Peyer's patch (tissue), 4 donors: ENCODE measurements around the gene GPR55.

ENCODE experiments used
- POLR2A ChIP-seq, 2 donors: fragments of 450-650 bp; IDR thresholded peaks; one replicate each; pipeline ENCODE4 v1.5.1; 2017; ENCODE audit warnings: antibody characterized with exemption in 2 of 2, mild to moderate bottlenecking in 2 of 2, moderate library complexity in 2 of 2
- TF ChIP-seq, protein P1 (sequence below), 6 experiments: fragments of 450-650 bp in 4 of 6; fragments of 200-600 bp in 2 of 6; sonication (generic) in 1 of 6; IDR thresholded peaks; one replicate each; pipeline ENCODE4 v1.5.1; 2017 to 2019; ENCODE audit warnings: antibody characterized with exemption in 6 of 6, mild to moderate bottlenecking in 3 of 6, moderate library complexity in 1 of 6

DNA sequence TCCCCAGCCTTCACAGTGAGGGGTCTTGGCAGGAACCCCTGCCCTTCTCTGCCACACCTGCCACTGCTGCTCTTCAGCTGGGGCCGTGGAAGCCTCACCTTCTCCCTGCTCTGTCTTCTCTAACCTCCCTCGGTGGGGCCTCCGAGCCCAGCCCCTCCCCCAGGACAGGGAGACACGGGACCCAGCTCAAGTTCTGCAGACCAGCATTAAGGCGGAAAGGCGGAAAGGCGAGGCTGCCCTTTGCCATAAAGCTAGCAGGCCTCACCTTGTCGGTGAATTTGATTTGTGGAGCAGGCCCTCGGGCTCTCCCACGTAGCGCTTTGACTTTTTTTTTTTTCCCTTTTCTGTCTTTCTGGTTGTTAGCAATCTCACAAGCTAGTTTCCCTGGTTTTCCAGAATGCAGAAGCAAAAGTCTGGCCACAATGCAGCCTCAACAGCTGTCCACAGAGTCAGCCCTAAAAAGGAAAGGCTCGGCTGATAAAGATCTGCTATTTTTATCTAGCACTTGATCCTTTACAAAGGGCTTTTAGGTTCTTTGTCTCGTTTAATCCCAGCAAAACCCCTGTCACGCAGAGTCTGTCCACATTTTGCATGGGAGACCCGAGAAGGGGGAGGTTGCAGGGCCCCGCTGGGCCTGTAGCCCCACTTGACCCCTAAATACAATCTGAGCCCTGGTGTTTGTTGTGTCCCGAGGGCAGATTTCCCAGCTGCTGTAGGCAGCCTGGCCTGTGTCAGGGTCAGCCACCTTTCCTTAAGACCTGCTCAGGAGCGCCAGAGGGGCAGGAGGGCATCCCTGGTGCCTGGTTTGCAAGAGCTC is 54.3 kb downstream of the GPR55 start:
- TF ChIP-seq, protein P1, sequence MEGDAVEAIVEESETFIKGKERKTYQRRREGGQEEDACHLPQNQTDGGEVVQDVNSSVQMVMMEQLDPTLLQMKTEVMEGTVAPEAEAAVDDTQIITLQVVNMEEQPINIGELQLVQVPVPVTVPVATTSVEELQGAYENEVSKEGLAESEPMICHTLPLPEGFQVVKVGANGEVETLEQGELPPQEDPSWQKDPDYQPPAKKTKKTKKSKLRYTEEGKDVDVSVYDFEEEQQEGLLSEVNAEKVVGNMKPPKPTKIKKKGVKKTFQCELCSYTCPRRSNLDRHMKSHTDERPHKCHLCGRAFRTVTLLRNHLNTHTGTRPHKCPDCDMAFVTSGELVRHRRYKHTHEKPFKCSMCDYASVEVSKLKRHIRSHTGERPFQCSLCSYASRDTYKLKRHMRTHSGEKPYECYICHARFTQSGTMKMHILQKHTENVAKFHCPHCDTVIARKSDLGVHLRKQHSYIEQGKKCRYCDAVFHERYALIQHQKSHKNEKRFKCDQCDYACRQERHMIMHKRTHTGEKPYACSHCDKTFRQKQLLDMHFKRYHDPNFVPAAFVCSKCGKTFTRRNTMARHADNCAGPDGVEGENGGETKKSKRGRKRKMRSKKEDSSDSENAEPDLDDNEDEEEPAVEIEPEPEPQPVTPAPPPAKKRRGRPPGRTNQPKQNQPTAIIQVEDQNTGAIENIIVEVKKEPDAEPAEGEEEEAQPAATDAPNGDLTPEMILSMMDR (IDR thresholded peaks at IDR 0.05): no peak
- TF ChIP-seq POLR2A (IDR thresholded peaks at IDR 0.05): no peak
